GM13976 (cell line): ENCODE measurements around the gene CALCR.

Experiments used
- DNase-seq: peaks from one replicate; pipeline ENCODE4 v3.0.0; 2012; ENCODE audit warnings: low spot score
- CTCF ChIP-seq: IDR thresholded peaks from 2 replicates; pipeline ENCODE4 v1.5.1; 2012; ENCODE audit warnings: borderline replicate concordance, mild to moderate bottlenecking; ENCODE audit not compliant: insufficient read depth; ENCODE audit errors: extremely low read depth, missing control alignments, control extremely low read depth
- in situ Hi-C: fragments of 300-500 bp; cut with MboI; formaldehyde crosslinking; loops from one replicate; pipeline ENCODE4 v1.12.0; 2022; ENCODE audit warnings: low sequenced_read_pairs, mixed read lengths, inconsistent platforms; ENCODE audit not compliant: unreplicated experiment

The CALCR gene

GRCh38 chr7:93575555-93576399, 1.3 kb upstream of the CALCR start:
- no peak for DNase-seq
- TF ChIP-seq CTCF, result no peak
- in situ Hi-C loops, result no loop called here

- in situ Hi-C loops, result no loop called here
- DNase-seq, result no peak
- TF ChIP-seq CTCF, result no peak
Observed at GRCh38 chr7:93574269-93574645, 267 bp downstream of the CALCR start.

- no peak for DNase-seq
- TF ChIP-seq CTCF, result no peak
- in situ Hi-C loops, result no loop called here
Observed at GRCh38 chr7:93569189-93569588, 5.3 kb downstream of the CALCR start.

- in situ Hi-C loops, result no loop called here
- TF ChIP-seq CTCF, result no peak
- no peak for DNase-seq
Observed at GRCh38 chr7:93566876-93567275, 7.6 kb downstream of the CALCR start.

DNA sequence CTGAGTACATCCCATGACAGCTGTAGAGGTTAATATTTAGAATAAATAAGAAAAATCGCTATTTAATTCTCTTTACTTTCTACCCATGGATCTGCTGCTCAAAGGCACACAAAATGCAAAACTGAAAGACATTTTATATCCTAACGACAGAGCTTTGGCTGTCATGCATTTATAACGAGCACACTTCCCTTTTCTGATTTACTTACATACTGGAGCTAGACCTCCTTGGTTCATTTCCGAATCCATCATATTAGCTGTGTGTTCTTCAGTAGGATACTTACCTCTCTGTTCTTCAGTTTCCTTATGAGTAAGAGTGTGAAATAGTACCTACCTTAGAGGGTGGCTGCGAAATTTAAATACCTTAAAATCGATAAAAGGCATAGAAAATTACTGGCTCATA, 10.9 kb downstream of the CALCR start:
- no peak for DNase-seq
- in situ Hi-C loops, result no loop called here
- no peak for TF ChIP-seq CTCF

DNA sequence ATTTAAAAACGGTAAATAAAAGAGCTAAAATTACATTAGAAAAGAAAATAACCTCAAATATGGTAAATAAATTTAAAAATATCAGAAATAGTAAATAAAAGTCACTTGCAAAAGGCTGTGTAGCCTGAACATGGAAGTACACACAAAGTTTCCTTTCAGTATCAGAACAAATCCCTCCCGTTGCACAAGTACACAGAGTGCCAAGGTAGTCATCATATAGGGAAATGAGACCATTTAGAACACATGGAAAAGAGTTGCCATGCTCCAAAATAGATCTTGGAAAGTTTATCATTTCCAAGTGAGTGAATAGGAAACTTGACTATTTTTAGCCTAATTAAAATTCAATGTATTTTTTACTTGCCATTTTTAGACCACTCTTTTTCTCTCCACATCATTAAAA, 11.6 kb downstream of the CALCR start:
- in situ Hi-C loops, result no loop called here
- TF ChIP-seq CTCF, result no peak
- DNase-seq, result no peak

- DNase-seq, result no peak
- in situ Hi-C loops, result no loop called here
- TF ChIP-seq CTCF, result no peak
Observed at GRCh38 chr7:93562106-93562505, 12.4 kb downstream of the CALCR start.
